Limb (tissue), 2 donors: ENCODE measurements around the gene SLC1A4.

Experiments
- DNase-seq, 2 donors: peaks; one replicate each; pipeline ENCODE4 v3.0.0-alpha.2; 2016; ENCODE audit errors: extremely low spot score in 2 of 2

The SLC1A4 gene

DNA sequence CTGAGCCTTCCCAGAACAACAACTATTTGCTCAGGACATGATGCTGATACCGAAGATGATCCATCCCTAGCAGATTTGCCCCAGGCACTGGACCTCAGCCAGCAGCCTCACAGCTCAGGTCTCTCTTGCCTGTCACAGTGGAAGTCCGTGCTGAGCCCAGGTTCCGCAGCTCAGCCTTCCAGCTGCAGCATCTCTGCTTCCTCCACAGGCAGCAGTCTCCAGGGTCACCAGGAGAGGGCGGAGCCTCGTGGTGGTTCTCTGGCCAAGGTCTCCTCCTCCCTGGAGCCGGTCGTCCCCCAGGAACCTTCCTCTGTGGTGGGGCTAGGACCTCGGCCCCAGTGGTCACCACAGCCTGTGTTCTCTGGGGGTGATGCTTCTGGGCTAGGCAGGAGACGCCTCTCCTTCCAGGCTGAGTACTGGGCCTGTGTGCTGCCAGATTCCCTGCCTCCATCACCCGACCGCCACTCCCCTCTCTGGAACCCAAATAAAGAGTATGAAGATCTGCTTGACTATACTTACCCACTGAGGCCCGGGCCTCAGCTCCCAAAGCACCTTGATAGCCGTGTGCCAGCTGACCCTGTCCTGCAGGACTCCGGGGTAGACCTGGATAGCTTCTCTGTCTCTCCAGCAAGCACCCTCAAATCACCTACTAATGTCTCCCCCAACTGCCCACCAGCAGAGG is 82.4 kb downstream of the SLC1A4 start:
- no peak for DNase-seq

DNA sequence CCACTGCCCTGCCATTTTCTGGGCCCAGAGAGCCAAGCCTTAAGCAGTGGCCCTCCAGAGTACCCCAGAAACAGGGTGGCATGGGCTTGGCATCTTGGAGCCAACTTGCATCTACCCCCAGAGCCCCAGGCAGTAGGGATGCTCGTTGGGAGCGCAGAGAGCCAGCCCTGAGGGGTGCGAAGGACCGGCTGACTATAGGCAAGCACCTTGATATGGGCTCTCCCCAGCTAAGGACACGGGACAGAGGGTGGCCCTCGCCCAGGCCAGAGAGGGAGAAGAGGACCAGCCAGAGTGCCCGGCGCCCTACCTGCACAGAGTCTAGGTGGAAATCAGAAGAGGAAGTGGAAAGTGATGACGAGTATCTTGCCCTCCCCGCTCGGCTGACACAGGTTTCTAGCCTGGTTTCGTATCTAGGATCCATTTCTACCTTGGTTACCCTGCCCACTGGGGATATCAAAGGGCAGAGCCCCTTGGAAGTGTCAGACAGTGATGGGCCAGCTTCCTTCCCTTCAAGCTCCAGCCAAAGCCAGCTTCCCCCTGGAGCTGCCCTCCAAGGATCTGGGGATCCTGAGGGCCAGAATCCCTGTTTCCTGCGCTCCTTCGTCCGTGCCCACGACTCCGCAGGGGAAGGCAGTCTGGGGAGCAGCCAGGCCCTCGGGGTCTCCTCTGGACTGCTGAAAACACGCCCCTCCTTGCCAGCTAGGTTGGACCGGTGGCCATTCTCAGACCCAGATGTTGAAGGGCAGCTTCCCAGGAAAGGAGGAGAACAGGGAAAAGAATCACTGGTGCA is 83.2 kb downstream of the SLC1A4 start:
- DNase-seq: no peak
